ENCODE measurements around the gene VN1R5.
"Not testable (repeated sequence)": the region's sequence is repeated elsewhere in the genome, so short reads cannot be mapped to it uniquely, and the experiment has no call there.

The VN1R5 gene

DNA sequence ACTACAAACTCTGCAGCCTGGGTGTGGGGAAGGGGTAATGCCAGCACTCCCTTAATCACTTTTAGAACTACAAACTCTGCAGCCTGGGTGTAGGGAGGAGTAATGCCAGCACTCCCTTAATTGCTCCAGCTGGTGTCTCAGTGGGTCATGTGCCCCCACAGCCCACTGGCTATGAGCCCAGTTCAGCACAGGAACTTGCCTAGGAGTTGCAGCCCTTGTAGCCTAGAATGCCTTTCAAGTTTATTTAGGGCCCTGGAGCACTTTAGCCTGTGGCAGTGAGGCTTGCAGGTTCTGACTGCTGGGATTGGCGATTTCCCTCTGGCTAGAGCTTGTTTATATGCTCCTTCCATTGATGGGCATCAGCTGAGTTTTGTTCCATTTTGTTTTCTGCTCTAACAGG, 17.1 kb downstream of the VN1R5 start:
- no peak for DNase-seq (ENCODE audit: low read depth)

DNA sequence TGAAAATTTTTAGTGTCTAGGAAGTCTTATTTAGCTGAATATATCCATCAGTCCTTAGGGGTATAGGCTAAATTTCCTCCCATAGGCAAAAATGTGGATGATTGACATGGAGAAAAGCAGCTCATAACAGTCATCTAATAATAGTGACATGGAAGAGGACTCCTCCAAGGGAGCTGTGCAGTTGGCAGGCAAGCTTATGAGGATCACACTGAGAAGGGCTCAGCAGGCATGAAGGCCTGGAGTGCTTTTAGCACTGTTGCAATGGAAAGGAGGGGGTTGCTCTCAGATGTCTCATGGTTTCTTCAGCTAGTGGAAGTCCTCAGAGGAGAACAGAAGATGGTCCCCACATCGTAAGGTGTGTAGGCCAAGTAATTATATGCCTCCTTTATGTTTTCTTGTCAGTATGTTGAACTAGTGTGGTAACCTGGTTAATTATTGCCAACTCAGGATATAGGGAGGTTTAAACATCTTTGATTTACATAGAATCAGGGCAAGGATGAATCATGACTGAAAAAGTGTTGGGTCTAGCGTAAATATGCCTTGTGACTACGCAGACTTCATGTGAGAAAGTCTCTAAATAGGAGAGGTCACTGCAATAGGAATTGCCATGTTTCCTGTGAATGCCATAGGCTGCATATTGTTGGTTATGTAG, 18.9 kb downstream of the VN1R5 start:
- no peak for DNase-seq (ENCODE audit: low read depth)

- DNase-seq (ENCODE audit: low read depth): no peak
Measured at GRCh38 chr1:247277191-247277590, 21.3 kb downstream of the VN1R5 start.

GRCh38 chr1:247281001-247281574, 25.2 kb downstream of the VN1R5 start:
- no peak for DNase-seq (ENCODE audit: low read depth)

GRCh38 chr1:247286134-247286670, 30.3 kb downstream of the VN1R5 start:
- no peak for DNase-seq (ENCODE audit: low read depth)

DNA sequence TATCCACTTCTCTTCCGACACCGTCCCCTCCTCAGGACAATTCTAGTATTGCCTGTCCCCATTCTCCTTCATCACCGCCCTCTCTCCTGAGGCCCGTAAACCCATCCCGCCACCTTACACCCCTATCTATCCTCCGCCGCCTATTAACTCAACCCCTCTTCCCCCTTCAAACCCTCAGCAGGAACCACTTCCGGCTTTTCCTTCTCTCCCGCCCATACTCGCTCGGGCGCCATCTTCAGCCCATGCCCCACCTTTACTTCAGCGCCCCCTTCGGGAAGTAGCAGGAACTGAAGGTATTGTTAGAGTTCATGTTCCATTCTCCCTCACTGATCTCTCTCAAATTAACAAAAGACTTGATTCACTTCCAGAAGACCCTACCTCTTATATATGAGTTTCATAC, 31.6 kb downstream of the VN1R5 start:
- DNase-seq (ENCODE audit: low read depth): no peak

DNA sequence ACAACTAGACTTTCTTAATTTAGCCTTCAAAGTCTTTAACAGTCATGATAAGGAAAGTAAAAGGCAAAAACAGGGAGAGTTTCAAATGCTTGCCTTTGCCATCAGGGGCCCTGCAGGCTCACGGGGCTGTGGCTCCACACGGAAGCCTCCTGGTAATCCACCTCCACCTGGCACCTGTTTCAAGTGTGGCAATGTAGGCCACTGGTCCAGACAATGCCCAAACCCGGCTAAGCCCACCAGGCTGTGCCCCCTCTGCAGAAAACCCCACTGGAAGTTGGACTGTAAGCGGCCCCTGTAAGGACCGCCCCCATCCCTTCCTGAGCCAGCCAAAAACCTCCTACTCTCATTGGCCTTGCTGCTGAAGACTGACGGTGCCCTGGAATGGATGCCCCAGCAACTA, 32.5 kb downstream of the VN1R5 start:
- DNase-seq (ENCODE audit: low read depth): no peak

GRCh38 chr1:247289274-247289892, 33.5 kb downstream of the VN1R5 start:
- DNase-seq (ENCODE audit: low read depth): not testable (repeated sequence)

GRCh38 chr1:247290576-247290975, 34.7 kb downstream of the VN1R5 start:
- DNase-seq (ENCODE audit: low read depth): no peak

DNA sequence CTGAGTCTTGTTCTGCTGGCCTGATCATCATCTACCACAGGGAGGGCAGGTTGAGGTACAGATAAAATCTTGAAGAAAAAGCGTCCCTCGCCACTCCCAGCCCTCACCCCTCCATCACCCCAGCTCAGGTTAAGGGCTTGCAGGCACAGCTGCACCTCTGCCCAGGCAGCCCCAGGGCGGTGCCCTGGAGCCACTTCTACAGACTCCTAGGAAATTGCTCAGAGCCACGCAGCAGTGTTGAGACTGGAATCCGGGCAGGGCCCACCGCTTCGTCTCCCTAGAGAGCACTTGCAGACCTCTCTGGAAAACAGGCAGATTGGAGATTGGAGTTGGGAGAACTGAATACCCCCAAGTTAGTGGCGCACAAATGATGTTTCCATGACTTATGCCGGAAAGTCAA, 35.3 kb downstream of the VN1R5 start:
- DNase-seq (ENCODE audit: low read depth): no peak

- no peak for DNase-seq (ENCODE audit: low read depth)
Measured at GRCh38 chr1:247291833-247292561, 36.1 kb downstream of the VN1R5 start.

- DNase-seq (ENCODE audit: low read depth): no peak
Measured at GRCh38 chr1:247293047-247293446, 37.2 kb downstream of the VN1R5 start.

- DNase-seq (ENCODE audit: low read depth): no peak
Measured at GRCh38 chr1:247294282-247294681, 38.4 kb downstream of the VN1R5 start.

DNA sequence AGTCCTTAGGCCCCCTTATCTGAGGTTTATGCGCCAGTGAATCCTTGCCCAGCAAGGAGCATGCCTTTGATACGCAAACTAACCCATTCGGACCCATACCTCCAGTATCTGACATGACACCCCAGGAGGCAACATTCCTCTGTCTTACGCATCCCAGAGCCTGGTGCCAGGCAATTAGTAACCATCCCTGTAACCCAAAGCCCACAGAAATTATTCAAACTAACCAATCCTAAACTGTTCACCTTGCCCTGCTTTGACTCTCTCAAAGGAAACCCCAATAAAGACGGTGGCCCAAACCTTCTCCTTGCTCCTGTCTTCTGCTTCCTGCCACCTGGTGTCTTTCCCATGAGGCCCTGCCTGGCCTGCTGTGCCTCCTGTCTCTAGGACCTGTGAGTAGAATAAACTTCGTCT, 39.4 kb downstream of the VN1R5 start:
- DNase-seq (ENCODE audit: low read depth): no peak

GRCh38 chr1:247295746-247296145, 39.9 kb downstream of the VN1R5 start:
- no peak for DNase-seq (ENCODE audit: low read depth)

GRCh38 chr1:247296599-247297180, 40.8 kb downstream of the VN1R5 start:
- no peak for DNase-seq (ENCODE audit: low read depth)

- DNase-seq (ENCODE audit: low read depth): no peak
Measured at GRCh38 chr1:247297263-247298123, 41.6 kb downstream of the VN1R5 start.

DNA sequence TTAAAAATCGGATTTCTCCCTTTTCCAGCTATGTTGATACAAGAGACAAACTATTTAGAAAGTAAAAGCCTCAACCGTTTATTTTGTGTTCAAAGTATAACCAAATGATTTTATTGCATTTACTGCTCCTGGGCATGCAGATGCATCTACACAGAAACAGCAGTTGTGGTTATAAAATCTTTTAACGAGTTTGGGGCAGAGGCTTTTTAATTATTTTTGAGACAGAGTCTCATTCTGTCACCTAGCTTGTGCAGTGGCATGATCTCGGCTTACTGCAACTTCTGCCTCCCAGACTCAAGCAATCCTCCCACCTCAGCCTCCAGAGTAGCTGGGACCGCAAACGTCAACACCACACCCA, 42.2 kb downstream of the VN1R5 start:
- no peak for DNase-seq (ENCODE audit: low read depth)

DNA sequence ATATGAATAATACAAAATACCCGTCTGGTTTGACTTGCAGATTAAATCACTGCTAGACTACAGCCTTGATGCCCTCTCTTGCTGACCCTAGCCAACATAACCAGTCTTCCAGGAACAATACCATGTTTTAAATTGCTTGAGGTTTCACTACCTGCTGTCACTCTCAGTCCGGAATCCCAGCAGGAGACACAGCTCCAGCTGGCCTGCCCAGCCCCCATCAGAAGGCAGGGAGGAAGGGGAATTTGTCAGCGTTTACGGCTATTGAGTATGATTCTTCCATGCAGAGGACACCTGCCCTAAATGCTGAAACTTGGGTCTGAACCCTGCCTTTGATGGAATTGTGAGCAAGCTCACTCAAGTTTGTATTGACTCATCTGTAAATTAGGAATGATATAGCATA, 42.8 kb downstream of the VN1R5 start:
- no peak for DNase-seq (ENCODE audit: low read depth)

GRCh38 chr1:247299723-247300381, 44.0 kb downstream of the VN1R5 start:
- no peak for DNase-seq (ENCODE audit: low read depth)

All from HS-27A (cell line).